ENCODE measurements around the gene CCDC167.
"Not testable (repeated sequence)": the region's sequence is repeated elsewhere in the genome, so short reads cannot be mapped to it uniquely, and the experiment has no call there.

The CCDC167 gene

GRCh38 chr6:37474316-37474715, 25.4 kb downstream of the CCDC167 start:
- FAIRE-seq (no peak), DNase-seq (ENCODE audit: low spot score) (no peak)

- no peak for FAIRE-seq
- DNase-seq (ENCODE audit: low spot score): no peak
These were observed 26.2 kb downstream of the CCDC167 start for GRCh38 chr6:37473364-37474095.

GRCh38 chr6:37467718-37468117, 32.0 kb downstream of the CCDC167 start:
- DNase-seq (ENCODE audit: low spot score): no peak
- FAIRE-seq: no peak

- FAIRE-seq (no peak), DNase-seq (ENCODE audit: low spot score) (no peak)
These were observed 36.6 kb downstream of the CCDC167 start for GRCh38 chr6:37463110-37463509.

- FAIRE-seq: no peak
- DNase-seq (ENCODE audit: low spot score): no peak
These were observed 38.9 kb downstream of the CCDC167 start for GRCh38 chr6:37460805-37461204.

GRCh38 chr6:37459981-37460800, 39.5 kb downstream of the CCDC167 start:
- FAIRE-seq: no peak
- DNase-seq (ENCODE audit: low spot score): no peak

GRCh38 chr6:37456816-37457560, 42.7 kb downstream of the CCDC167 start:
- no peak for FAIRE-seq
- no peak for DNase-seq (ENCODE audit: low spot score)

GRCh38 chr6:37456126-37456525, 43.6 kb downstream of the CCDC167 start:
- no peak for FAIRE-seq
- no peak for DNase-seq (ENCODE audit: low spot score)

- DNase-seq (ENCODE audit: low spot score): no peak
- FAIRE-seq: no peak
These were observed 45.1 kb downstream of the CCDC167 start for GRCh38 chr6:37454420-37455140.

- no peak for FAIRE-seq
These were observed 47.2 kb downstream of the CCDC167 start for GRCh38 chr6:37452522-37452921.

GRCh38 chr6:37451441-37452193, 48.1 kb downstream of the CCDC167 start:
- FAIRE-seq (no peak), DNase-seq (ENCODE audit: low spot score) (no peak)

More at GRCh38 chr6:37452522-37452921, 47.2 kb downstream of the CCDC167 start:
- no peak for DNase-seq (ENCODE audit: low spot score)

- FAIRE-seq (no peak), DNase-seq (ENCODE audit: low spot score) (no peak)
These were observed 49.7 kb downstream of the CCDC167 start for GRCh38 chr6:37449984-37450383.

GRCh38 chr6:37443216-37443542, 56.5 kb downstream of the CCDC167 start:
- DNase-seq (ENCODE audit: low spot score); FAIRE-seq: not testable (repeated sequence)

GRCh38 chr6:37442416-37443215, 57.1 kb downstream of the CCDC167 start:
- DNase-seq (ENCODE audit: low spot score): no peak

GRCh38 chr6:37441651-37442050, 58.0 kb downstream of the CCDC167 start:
- FAIRE-seq: no peak

More at GRCh38 chr6:37442416-37443215, 57.1 kb downstream of the CCDC167 start:
- FAIRE-seq: no peak

GRCh38 chr6:37438930-37439329, 60.8 kb downstream of the CCDC167 start:
- FAIRE-seq (no peak), DNase-seq (ENCODE audit: low spot score) (no peak)

More at GRCh38 chr6:37441651-37442050, 58.0 kb downstream of the CCDC167 start:
- no peak for DNase-seq (ENCODE audit: low spot score)

GRCh38 chr6:37435816-37436215, 63.9 kb downstream of the CCDC167 start:
- FAIRE-seq (no peak), DNase-seq (ENCODE audit: low spot score) (no peak)

- FAIRE-seq: no peak
- no peak for DNase-seq (ENCODE audit: low spot score)
These were observed 64.3 kb downstream of the CCDC167 start for GRCh38 chr6:37435373-37435772.

- FAIRE-seq: no peak
- peak; percentile 23 for DNase-seq (ENCODE audit: low spot score)
These were observed 65.9 kb downstream of the CCDC167 start for GRCh38 chr6:37433657-37434271.

All from urothelium cell line (cell line).